Measurements from ENCODE around the gene TLE4.

Gene TLE4

GRCh38 chr9:79694208-79694607 lies 122.4 kb downstream of the TLE4 start:
- no peak for DNase-seq

GRCh38 chr9:79694676-79695400 lies 123.1 kb downstream of the TLE4 start:
- DNase-seq: no peak

- DNase-seq: no peak
Measured at GRCh38 chr9:79695531-79696175, 123.9 kb downstream of the TLE4 start.

- no peak for DNase-seq
Measured at GRCh38 chr9:79698967-79699366, 127.2 kb downstream of the TLE4 start.

GRCh38 chr9:79699479-79699878 lies 127.7 kb downstream of the TLE4 start:
- DNase-seq: no peak

- DNase-seq: no peak
Measured at GRCh38 chr9:79700607-79701360, 129.0 kb downstream of the TLE4 start.

- DNase-seq: no peak
Measured at GRCh38 chr9:79701651-79702050, 129.9 kb downstream of the TLE4 start.

- DNase-seq: no peak
Measured at GRCh38 chr9:79705704-79706103, 133.9 kb downstream of the TLE4 start.

- no peak for DNase-seq
Measured at GRCh38 chr9:79706512-79706911, 134.7 kb downstream of the TLE4 start.

GRCh38 chr9:79707589-79707988 lies 135.8 kb downstream of the TLE4 start:
- DNase-seq: no peak

GRCh38 chr9:79708541-79708940 lies 136.8 kb downstream of the TLE4 start:
- DNase-seq: no peak

GRCh38 chr9:79709743-79710674 lies 138.2 kb downstream of the TLE4 start:
- no peak for DNase-seq

- DNase-seq: no peak
Measured at GRCh38 chr9:79711874-79712273, 140.1 kb downstream of the TLE4 start.

- no peak for DNase-seq
Measured at GRCh38 chr9:79719021-79719420, 147.3 kb downstream of the TLE4 start.

GRCh38 chr9:79719989-79720388 lies 148.2 kb downstream of the TLE4 start:
- DNase-seq: peak; percentile 36 to 80

- no peak for DNase-seq
Measured at GRCh38 chr9:79731171-79731890, 159.6 kb downstream of the TLE4 start.

GRCh38 chr9:79735023-79735779 lies 163.4 kb downstream of the TLE4 start:
- DNase-seq: no peak

- DNase-seq: no peak
Measured at GRCh38 chr9:79736051-79736450, 164.3 kb downstream of the TLE4 start.

GRCh38 chr9:79741381-79741780 lies 169.6 kb downstream of the TLE4 start:
- no peak for DNase-seq

GRCh38 chr9:79742110-79742721 lies 170.5 kb downstream of the TLE4 start:
- no peak for DNase-seq

- DNase-seq: no peak
Measured at GRCh38 chr9:79744521-79744920, 172.8 kb downstream of the TLE4 start.
